A673 (cell line): ENCODE data around the gene RPS16. TPM values are rescaled to one million over a fixed set of nuclear protein-coding genes. Genes with fewer than 3 reads are reported as not detected.

Experiments used
- BruUV-seq: library from RNA; stranded (reverse); fragments of 400-500 nt; replicated peaks from 2 replicates; lab custom pipeline; 2021; lab: Mats Ljungman, UMichigan
- CTCF ChIA-PET: fragments of 300-600 bp; sonication (Branson Sonifier 250); formaldehyde crosslinking; loops from one replicate; lab custom pipeline; 2022; ENCODE audit warnings: antibody characterized with exemption; lab: Charles Lee
- POLR2A ChIA-PET: fragments of 300-600 bp; sonication (Branson Sonifier 250); formaldehyde crosslinking; loops from one replicate; lab custom pipeline; 2022; ENCODE audit warnings: antibody characterized with exemption; ENCODE audit not compliant: low non-redundant PET; lab: Charles Lee
- DNase-seq: peaks from one replicate; pipeline ENCODE4 v3.0.0-alpha.2; 2015; ENCODE audit warnings: low spot score
- H3K27ac ChIP-seq: fragments of 200-600 bp; sonication (generic); 2 replicates; pipeline ENCODE4 v1.5.1; 2016; ENCODE audit warnings: mixed run types, low read depth, mild to moderate bottlenecking, mixed read lengths, antibody characterized with exemption, low read length; ENCODE audit not compliant: poor library complexity, severe bottlenecking
- H3K27me3 ChIP-seq: fragments of 200-600 bp; sonication (generic); replicated peaks from 2 replicates; pipeline ENCODE4 v1.6.1; 2017; ENCODE audit warnings: mixed run types, low read depth, mild to moderate bottlenecking, mixed read lengths, antibody characterized with exemption, low read length; ENCODE audit not compliant: insufficient read depth, poor library complexity
- H3K36me3 ChIP-seq: fragments of 200-600 bp; sonication (generic); 2 replicates; pipeline ENCODE4 v1.6.1; 2016; ENCODE audit warnings: mixed run types, mild to moderate bottlenecking, mixed read lengths, antibody characterized with exemption, low read length; ENCODE audit not compliant: insufficient read depth, poor library complexity, severe bottlenecking
- H3K4me1 ChIP-seq: fragments of 200-600 bp; sonication (generic); 2 replicates; pipeline ENCODE4 v1.6.1; 2017; ENCODE audit warnings: mixed run types, mild to moderate bottlenecking, mixed read lengths, antibody characterized with exemption, low read length; ENCODE audit not compliant: insufficient read depth, poor library complexity, severe bottlenecking
- H3K4me3 ChIP-seq: fragments of 200-600 bp; sonication (generic); 2 replicates; pipeline ENCODE4 v1.5.1; 2016; ENCODE audit warnings: low read depth, mixed run types, mild to moderate bottlenecking, mixed read lengths, low read length; ENCODE audit not compliant: poor library complexity, severe bottlenecking
- H3K9me3 ChIP-seq: fragments of 200-600 bp; sonication (generic); 2 replicates; pipeline ENCODE4 v1.6.1; 2016; ENCODE audit warnings: mixed run types, low read depth, mild to moderate bottlenecking, mixed read lengths, antibody characterized with exemption, low read length; ENCODE audit not compliant: poor library complexity, severe bottlenecking
- CTCF ChIP-seq: fragments of 300-800, 200-600 bp; sonication (generic); conservative IDR thresholded peaks from 2 replicates; pipeline ENCODE4 v1.5.1; 2017; ENCODE audit warnings: low read depth, mild to moderate bottlenecking, antibody characterized with exemption, low read length, moderate library complexity, mixed read lengths
- EZH2 ChIP-seq: fragments of 200-600 bp; sonication (generic); IDR thresholded peaks from 2 replicates; pipeline ENCODE4 v1.6.1; 2017; ENCODE audit warnings: borderline replicate concordance, low read depth, mild to moderate bottlenecking, mixed read lengths, antibody characterized with exemption, low read length; ENCODE audit not compliant: poor library complexity, severe bottlenecking
- intact Hi-C: fragments of 100-400 bp; cut with micrococcal nuclease; formaldehyde crosslinking; loops from one replicate; pipeline ENCODE4 v1.10.0; 2022; ENCODE audit not compliant: unreplicated experiment
- total RNA-seq: library from RNA; stranded (reverse); gene quantifications from 2 replicates; pipeline ENCODE4 v1.2.3, GENCODE V29; 2021

RPS16 gene
- total RNA-seq, 1 experiment from 2014 or later, result 1,898 TPM

DNA sequence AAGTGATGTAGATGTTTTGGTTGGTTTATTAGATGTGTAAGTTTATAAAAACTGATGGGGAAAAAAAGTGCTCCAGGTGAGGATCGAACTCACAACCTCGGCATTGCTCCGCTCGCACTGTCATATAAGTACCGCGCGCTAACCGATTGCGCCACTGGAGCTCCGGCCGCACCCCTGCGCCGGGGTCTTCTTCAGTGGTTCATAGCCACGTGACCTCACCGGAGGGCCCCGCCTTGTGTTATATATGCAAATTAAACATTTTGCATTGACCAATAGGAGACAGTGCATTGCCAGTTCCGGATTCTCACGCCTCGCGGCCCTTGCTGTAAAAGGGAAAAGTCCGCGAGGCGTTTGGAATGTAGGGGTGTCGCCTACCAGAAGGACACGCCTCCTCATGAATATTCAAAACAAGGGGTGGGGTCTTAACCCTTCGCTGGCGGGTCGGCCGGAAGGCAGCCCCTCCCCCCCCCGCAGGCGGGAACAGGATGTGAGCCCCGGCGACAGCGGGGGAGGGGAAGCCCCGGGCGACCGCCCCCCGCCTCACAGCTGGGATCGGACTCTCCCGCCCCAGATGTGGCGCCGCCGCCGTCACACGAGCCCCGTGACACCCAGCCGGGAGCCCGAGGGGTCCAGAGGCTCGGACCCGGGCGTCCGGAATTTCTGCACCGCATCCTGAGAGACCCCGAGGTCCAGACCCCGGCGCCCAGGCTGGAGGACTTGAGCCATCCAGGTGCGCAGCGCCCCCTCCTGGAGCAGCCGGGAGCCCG lies 23.5 kb downstream of the RPS16 start, which contains the start of gene PLEKHG2:
Gene PLEKHG2, plus strand, starts transcription at position 570 of the 767 bp plus-strand sequence. CDS start 1,418 bp downstream, outside the sequence.
- POLR2A ChIA-PET, result no interaction called here
- H3K9me3 ChIP-seq, result no peaks in the 10 kb centered on the region
- peak; percentile 90 for TF ChIP-seq CTCF
- no peak for TF ChIP-seq EZH2
- peaks cover 21% of the 10 kb centered on the region for H3K36me3 ChIP-seq
- CTCF ChIA-PET, result interaction anchor here (0.7 to 1.8 kb wide), 4 partner anchors 15 to 311 kb away, joined by 4 to 16 read pairs (median 4); partner anchors contain the start of gene RPS16
- DNase-seq, result peak; percentile 99
- no peaks in the 10 kb centered on the region for H3K27me3 ChIP-seq
- intact Hi-C loops, result loop anchor here (1.0 to 5.0 kb wide), 2 partner anchors 15 to 290 kb away; no protein-coding TSS in a partner anchor
- peak within 1 kb of the TSS; percentile 100 for H3K4me3 ChIP-seq
- peaks cover 46% of the 10 kb centered on the region for H3K4me1 ChIP-seq
- peak within 1 kb of the TSS; percentile 97 for H3K27ac ChIP-seq
- no TSS peak for BruUV-seq

DNA sequence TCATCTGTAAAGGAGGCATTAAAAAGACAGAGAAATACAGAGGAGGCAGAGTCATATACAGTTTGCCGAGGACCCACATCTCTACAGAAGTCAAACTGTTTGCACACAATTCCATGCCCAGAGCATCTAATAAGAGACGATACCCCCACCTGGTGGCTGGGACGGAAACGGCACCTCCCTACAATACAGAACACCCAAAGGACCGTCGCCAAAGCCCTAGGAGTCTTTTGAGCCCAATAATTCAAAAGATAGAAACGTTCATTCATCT lies 24.0 kb downstream of the RPS16 start:
- ChIA-PET POLR2A (interaction anchor here (0.5 kb wide), 1 partner anchor 35 kb away, joined by 3 read pairs; no protein-coding TSS in a partner anchor), CTCF (interaction anchor here (0.9 to 1.8 kb wide), 3 partner anchors 14 to 310 kb away, joined by 4 to 16 read pairs (median 4); partner anchors contain the start of gene RPS16)
- Histone ChIP-seq H3K4me1 (peaks cover 46% of the 10 kb centered on the region), H3K27me3 (no peaks in the 10 kb centered on the region), H3K36me3 (peaks cover 17% of the 10 kb centered on the region), H3K4me3 (peak overlapping the region; percentile 100), H3K27ac (peak overlapping the region; percentile 44), H3K9me3 (no peaks in the 10 kb centered on the region)
- peak; percentile 98 for TF ChIP-seq CTCF
- TF ChIP-seq EZH2, result no peak
- no TSS peak for BruUV-seq
- DNase-seq, result peak; percentile 95
- intact Hi-C loops, result loop anchor here (1.0 to 5.0 kb wide), 2 partner anchors 14 to 289 kb away; no protein-coding TSS in a partner anchor

DNA sequence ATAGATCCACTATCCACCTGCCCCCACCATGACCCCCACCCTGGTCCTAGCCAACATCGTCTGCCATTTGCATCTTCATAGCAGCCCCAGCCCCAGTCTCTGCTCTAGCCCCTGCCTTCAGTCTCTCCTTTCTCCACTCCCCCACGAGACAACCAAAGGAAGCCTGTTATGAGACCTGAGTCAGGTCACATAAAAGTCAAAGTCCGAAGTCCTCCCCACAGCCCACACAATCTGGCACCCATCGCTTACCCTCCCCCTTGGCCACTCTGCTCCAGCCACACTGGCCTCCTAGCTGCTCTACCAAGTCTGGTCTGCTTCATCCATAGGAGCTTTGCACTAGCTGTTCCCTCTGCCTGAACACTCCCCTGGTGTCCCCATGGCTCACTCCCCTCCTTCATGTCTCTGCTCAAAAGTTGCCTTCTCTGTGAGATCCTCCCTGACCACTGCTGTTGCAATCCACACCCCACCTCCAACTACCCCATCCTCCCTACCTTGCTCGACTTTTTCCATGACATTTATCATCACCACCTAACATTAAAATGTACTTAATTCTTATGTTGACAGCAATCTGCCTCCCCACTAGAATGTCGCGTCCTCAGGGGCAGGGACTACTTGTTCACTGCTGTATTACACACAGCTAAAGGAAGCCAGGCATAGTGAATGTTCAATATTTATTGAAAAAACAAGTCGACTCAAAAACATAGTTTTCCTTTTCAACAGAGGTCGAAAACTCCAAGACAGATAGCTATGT lies 24.5 kb downstream of the RPS16 start:
- no TSS peak for BruUV-seq
- ChIA-PET POLR2A (interaction anchor here (0.5 kb wide), 1 partner anchor 36 kb away, joined by 3 read pairs; no protein-coding TSS in a partner anchor), CTCF (interaction anchor here (0.9 to 1.8 kb wide), 3 partner anchors 13 to 310 kb away, joined by 4 to 16 read pairs (median 4); partner anchors contain the start of gene RPS16)
- Histone ChIP-seq H3K27ac (peak overlapping the region; percentile 44), H3K36me3 (peaks cover 13% of the 10 kb centered on the region), H3K9me3 (no peaks in the 10 kb centered on the region), H3K4me1 (peaks cover 46% of the 10 kb centered on the region), H3K4me3 (peak overlapping the region; percentile 100), H3K27me3 (no peaks in the 10 kb centered on the region)
- TF ChIP-seq CTCF (no peak), EZH2 (no peak)
- intact Hi-C loops, result loop anchor here (5.0 kb wide), 1 partner anchor 289 kb away; no protein-coding TSS in a partner anchor
- DNase-seq, result no peak
